SW 1271 (cell line): ENCODE measurements around the gene DLG2.
"Not testable (repeated sequence)": the region's sequence is repeated elsewhere in the genome, so short reads cannot be mapped to it uniquely, and the experiment has no call there.

Source experiments
- DNase-seq, 2 experiments: peaks; one replicate each; lab custom pipeline; 2025; lab: John Stamatoyannopoulos, UW

Gene DLG2

DNA sequence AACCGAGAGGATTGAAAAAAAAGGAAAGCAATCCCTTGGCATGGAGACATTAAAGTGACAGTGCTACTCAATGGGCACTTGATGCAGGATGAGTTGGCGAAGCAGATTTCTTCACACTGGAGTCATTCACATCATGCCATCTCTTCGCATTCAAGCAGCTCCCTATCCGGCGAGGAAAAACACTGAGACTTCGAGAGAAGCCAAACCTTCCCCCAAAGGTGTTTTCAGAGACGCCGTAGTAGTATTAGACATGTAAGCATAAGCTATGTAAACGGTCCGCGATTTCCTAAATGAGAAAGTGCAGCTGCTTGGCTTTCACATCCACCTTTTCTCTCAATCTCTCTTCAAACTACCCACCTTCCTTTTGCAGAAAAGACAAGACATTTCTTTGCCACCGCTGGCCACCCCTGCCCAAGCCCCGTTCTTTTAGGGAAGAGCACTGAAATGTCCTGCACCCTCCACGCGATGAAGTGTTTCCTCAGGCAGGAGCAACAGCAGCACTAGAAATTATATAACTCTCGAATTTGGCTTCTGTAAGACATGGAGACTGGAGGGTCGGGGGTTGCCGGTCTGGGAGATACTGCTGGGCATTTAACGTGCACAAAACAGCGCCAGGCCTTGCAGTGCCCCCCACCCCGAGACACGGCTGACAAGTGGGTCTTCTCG, at the start of gene DLG2:
Gene DLG2 (minus strand): TSS at position 13 of the 666 bp plus-strand sequence.
- DNase-seq = no peak

DNA sequence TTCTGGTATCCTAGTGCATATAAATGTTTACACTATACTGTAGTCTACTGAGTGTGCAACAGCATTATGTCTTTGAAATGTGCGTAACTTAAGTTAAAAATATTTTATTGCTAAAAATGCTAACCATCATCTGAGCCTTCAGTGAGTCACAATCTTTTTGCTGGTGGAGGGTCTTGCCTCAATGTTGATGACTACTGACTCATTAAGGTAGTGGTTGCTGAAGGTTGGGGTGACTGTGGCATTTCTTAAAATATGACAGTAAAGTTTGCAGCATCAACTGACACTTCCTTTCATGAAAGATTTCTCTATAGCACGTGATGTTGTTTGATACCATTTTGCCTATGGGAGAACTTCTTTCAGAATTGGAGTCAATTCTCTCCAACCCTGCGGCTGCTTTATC, 46.2 kb upstream of the DLG2 start:
- no peak for DNase-seq

DNA sequence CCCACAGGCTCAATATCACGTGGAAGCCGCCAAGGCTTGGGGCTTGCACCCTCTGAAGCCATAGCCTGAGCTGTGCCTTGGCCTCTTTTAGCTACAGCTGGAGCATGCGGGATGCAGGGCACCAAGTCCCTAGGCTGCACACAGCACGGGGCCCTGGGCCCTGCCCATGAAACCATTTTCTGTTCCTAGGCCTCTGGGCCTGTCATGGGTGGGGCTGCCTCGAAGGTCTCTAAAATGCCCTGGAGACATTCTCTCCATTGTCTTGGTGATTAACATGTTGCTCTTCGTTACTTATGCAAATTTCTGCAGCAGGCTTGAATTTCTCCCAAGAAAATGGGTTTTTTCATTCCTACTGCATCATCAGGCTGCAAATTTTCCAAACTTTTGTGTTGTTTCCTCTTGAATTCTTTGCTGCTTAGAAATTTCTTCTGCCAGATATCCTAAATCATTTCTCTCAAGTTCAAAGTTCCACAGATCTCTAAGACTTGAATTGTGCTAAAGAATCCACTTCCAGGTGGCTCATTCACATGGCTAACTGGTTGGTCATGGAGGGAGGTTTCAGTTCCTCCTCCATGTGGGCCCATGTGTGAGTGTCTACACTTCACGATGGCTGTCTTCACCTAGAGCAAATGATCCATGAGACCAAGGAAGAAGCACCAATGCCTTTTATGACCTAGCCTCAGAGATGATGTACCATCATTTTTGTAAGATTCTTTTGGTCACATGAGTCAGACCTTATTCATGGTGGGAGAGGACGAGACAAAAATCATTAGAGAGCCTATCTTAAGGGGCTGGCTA, 45.2 kb upstream of the DLG2 start:
- no peak for DNase-seq

DNA sequence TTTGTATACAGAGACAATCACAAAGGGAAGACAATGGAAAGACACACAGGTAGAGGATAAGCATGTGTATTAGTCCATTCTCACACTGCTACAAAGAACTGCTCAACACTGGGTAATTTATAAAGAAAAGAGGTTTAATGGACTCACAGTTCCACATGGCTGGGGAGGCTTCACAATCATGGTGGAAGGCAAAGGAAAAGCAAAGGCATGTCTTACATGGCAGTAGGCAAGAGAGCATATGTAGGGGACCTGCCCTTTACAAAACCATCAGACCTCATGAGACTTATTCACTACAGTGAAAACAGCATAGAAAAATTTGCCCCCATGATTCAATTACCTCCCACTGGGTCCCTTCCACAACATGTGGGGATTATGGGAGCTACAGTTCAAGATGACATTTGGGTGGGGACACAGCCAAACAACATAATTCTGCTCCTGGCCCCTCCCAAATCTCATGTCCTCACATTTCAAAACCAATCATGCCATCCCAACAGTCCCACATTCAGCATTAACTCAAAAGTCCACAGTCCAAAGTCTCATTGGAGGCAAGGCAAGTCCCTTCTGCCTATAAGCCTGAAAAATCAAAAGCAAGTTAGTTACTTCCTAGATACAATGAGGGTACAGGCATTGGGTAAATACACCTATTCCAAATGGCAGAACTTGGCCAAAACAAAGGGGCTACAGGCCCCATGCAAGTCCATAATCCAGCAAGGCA, 44.0 kb upstream of the DLG2 start:
- not testable (repeated sequence) for DNase-seq

DNA sequence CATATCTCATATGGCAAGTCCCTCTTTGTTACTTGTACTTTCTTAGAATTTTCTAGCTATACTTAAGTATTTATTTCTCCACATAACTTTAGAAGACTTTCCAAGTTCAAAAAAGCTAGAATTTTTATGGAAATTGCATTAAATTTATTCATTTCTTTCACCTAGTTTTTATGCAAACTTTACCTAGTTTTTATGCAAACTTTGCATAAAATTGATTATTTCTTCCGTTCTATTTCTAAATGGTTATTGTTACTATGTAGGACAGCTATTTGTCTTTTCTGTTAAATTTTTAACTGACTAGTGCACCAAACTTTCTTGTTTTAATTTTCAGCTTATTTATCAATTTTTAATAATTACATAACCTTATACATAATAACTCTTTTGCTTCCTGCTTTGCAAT, 41.0 kb upstream of the DLG2 start:
- no peak for DNase-seq

DNA sequence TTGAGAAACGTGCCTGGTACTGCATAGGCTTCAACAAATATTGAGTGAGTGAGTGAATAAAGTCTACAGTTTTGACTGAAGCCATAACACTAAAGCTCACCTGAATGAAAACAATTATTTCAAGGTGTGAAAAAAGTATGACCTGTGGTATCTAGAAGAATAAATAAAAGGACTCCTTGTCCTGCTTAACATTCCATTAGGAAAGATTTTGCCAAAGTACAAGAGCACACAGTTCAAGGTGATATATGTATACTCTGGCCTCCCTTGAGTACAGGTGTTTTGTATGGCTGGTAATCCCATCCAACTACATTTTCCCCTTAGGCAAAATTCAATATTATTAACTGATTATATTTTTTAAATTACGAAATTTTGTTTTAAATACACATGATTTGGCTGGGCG, 39.5 kb upstream of the DLG2 start:
- DNase-seq = no peak

DNA sequence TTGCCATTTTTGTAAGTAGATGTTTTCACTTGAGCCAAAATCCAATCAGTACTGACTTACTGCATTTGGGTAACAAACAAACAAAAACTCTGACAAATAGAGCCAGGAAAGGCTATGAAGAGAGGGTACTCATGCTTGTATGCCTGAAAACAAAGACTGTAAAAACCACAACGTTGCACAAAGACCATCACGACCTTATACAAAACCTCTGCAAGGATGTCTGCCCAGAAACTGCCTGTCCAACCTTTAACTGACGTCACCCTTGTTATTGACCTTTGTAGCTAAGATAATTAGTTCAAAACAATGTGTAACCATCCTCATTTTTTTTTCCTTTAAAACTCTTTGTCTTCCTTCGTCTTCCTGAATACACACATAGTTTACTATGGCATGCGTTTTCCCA, 38.6 kb upstream of the DLG2 start:
- DNase-seq = no peak

DNA sequence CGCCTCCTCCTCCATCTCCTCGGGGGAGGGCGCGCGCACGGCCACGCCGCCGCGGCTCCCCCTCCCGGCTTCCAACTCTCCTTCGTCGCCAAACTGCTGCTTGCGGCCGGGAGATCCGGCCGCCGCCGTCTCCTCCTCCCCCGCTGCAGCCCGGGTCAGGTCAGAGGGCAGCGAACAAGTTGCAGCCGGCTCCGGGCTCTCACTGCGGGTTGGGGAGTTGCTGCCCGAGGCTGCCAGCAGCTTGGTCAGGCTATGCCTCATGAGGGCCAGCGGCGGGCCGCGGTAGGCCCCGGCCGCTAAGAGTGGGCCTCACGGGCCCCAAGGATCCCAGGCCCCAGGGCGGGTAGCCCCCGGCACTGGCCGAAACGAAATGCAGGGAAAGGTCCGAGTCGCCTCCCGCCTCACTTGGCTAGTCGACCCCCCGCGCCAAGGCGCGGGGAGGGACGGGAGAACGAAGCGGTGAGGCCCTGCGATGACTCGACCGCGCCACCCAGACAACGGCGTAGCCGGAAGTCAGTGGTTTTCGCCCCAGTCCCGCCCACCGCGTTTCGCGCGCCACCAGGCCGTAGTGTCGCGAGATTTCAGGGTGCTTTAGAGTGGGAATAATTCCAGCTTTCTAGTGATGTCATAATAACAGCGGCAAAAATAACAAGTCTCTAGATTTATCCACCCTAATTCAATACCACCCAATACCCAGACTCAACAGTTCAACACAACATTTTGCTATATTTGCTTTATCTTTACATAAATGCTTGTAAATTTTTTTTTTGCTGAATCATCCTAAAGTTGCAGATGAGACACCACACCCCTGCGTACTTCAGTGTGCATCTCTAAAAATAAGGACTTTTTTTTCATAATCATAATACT, 37.7 kb upstream of the DLG2 start, which contains the start of gene CREBZF:
Gene CREBZF (minus strand): TSS at position 515 of the 867 bp plus-strand sequence. CDS start 254 bp downstream, at position 261.
- DNase-seq = peak; percentile 91 to 92

DNA sequence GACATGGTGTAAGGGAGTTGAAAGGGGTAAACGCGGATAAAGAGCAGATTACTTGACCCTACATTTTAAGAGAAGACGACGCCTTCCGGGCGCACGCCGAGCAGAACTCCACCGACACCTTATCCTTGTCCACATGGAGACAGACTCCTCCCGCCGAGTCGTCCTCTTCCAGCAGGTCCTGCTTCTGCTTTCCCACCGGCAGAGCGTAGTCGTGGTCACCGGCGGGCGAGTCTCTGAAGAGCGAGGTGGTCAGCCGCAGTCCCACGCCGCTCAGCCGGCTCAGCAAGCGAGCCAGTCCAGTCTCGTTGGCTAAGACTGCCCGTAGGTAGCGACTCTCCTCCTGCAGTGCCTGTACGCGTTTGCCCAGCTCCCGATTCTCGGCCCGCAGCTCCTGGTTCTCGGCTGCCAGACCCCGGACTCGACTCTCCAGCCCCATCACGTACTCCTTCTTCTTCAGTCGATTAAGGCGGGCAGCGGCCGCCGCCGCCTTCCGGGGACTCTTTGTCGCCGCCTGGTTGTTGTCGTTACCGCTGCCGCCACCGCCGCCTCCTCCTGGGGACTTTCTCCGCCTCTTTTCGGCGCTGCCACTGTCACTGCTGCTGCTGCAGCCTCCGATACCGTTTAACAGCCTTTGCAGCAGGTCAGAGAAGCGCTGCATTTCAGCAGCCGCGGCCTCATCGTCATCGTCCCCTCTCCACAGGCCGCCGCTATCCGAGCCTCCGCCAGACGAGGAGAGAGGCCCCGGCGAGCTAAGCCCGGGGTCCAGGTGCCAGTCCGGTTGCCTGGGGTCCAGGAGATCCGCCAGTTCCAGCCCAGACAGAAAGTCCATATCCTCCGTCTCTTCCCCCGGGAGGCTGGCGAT, 36.8 kb upstream of the DLG2 start:
- DNase-seq = peak in 1 of 2 experiments; percentile 74

DNA sequence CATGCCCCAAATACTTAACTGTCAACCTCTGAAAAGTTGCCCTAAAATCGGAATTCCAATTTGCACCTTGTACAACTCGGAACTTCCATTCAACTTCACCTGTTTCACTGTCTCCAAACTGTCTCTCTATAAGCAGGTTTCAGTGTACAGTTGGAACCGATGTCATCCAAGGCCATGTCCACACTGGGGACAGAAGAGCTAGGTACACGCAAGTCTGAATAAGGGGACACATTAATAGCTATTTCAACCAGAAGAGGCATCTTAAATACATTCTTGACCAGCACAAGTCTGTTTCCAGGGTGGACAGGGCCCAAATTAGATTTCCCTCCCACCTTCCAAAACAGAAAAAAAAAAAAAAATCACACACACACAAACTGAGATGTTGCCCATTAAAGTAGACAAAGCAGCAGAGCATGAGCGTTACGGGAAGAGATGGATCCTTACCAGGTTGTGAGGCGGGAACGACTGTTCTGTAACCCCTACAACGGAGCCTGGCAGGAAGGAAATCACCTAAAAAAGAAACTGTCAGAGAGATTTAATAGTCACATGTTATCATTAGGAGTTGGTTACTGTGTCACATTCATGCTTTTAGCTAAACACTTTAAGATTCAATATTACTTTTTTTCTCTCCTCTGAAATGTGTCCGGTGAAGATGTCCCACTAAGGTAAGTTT, 36.1 kb upstream of the DLG2 start:
- peak in 1 of 2 experiments; percentile 48 for DNase-seq

DNA sequence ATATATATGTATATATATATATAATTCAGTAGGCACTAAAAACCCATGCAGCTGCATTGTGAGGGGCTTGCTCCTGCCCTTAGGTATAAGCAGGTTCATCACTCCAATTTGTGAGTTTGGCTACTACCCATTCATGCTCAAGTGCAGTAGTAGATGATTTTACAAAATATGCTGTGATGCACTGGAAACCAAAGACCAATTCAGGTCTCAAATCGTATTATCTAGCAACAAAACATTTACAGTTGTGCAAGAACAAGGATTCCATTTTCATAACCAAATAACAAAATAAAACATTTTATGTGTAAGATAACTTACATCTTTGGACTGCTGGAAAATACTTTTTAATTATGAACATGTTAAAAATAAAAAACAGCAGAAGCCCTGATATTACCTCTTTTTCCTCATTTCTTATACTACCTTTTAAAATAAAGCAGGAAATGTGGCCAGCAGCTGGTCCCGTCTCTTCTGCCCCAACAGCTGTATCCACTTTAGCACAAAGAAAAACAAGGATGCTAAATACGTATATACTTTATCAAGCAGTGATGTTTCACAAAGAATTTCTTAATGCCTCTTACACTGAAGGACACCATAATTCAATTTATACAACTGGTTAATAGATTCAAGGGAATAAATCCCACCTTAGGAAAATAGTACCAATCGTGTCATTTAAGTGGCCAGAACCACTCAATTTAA, 35.0 kb upstream of the DLG2 start:
- no peak for DNase-seq

DNA sequence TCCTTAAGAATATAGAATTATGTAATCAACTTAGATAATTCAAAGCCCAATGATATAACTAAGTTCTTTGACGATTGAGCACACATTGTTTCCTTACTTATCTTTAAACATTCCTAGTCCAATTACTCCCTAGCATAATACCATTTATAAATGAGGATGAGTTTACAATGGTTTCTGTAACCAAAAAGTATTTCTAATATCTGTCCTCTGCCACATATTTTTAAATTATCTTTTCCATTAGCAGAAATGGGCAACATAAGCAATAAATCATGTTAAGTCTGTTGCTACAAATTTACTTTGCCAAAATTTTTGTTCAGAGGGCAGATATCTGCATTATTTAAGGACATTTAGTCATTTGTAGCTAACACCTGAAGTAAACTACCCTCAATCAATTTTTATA, 31.0 kb upstream of the DLG2 start:
- no peak for DNase-seq

DNA sequence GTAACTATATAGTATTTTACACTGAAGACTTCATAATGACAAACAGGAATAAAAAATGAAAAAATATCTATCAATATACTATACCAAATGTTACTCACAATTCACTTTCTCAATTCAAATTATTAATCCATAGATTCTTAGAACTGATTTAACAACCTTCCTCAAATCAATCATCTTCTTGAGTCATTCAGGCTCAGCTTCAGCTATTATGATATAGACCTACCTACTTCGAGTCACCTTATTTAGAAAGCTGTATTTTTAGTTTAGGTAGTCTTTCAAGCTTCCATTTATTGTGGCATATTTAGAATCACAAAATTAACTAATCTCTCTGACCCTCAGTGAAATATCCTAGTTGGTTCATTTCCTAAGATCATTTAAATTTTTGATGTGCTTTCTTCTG, 29.6 kb upstream of the DLG2 start:
- no peak for DNase-seq

DNA sequence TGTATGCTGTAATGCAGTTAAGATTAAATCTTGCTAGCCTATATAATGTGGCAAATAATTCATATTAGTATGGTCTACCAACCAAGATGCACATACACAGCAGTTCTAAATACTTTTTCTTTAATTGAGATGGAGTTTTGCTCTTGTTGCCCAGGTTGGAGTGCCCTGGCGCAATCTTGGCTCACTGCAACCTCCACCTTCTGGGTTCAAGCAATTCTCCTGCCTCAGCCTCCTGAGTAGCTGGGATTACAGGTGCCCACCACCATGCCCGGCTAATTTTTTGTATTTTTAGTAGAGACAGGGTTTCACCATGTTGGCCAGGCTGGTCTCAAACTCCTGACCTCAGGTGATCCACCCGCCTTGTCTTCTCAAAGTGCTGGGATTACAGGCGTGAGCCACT, 27.2 kb upstream of the DLG2 start:
- DNase-seq = not testable (repeated sequence)

DNA sequence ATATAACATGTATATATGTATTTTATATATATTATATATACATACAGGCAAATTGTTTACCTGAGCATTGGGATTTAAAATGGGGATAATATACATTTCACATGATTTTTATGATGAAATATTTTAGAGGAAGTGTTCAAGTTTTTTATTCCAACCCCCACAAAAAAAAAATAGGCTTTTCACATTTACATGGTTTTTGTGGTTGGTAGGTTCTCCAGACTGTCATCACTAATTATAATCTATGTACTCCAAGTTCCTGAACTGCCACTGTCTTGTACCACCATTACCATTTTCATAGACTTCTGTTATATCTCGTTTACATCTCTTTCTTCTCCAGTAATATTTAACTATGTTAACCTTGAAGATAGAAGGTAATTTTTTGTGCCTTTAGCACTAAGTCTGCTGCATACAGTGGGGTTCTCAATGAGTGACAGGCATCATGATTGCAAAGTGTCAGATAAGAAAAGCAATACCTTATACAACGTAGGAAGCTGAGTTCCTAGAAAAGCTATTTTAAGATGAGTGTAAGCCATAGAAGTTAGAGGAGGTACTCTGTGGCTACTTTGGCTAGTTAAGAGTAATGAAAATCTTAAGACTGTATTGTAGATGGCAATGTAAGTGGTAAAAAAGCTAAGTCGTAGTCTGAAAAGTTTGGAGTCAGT, 25.8 kb upstream of the DLG2 start:
- no peak for DNase-seq

DNA sequence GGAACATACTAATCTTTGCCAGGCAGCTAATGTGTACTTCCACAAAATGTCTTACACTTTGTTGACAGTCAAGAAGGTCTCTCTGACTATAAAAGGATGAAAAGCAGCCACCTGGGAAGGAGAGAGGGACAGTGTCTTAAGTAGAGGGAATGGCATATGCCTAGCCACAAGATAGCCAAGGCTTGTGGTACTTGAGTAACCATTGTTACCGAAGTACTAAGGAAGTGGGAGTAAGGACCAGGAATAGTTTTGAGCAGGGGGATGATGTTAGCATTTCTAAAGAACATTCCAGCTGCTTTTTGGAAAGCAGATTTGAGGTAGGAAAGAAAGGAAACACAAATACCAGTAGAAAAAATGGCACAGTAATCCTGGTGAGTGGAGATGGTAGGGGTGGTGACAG, 24.0 kb upstream of the DLG2 start:
- DNase-seq = no peak

DNA sequence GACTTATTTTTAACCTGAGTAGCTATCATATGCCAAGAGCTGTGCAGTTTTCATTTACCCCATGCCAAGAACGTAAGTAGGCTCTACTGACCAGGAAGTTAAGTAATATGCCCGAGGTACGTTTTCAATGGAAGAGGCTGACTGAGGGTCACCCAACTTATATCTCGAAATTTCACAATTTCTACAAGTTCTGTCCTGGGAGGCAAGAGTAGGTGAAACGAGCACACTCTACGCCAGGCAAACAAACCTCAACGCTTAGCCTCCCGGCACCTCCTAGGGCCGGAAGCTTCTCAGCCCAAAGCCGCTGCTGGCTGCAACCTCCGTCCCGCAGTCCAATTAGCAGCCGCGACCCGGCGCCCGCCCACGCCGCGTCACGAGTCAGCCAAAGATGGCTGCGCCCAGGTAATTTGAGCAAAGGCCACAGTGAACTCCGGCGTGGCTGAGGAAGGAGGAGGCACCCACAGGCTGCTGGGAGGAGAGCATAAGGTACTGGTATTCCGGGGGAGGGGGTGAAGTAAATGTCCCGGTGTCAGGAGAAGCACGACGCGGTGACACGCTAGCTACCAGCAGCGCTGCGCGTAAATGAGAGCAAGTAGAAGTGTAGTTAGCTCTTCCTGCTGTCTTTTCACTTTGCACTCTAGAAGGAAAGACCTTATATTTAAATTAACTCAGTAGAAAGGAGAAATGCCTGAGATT, 20.6 kb upstream of the DLG2 start, which contains the start of gene TMEM126A:
Gene TMEM126A (plus strand): TSS at position 364 of the 696 bp plus-strand sequence. CDS start 2,289 bp downstream, outside the sequence.
- DNase-seq = peak; percentile 78 to 87

DNA sequence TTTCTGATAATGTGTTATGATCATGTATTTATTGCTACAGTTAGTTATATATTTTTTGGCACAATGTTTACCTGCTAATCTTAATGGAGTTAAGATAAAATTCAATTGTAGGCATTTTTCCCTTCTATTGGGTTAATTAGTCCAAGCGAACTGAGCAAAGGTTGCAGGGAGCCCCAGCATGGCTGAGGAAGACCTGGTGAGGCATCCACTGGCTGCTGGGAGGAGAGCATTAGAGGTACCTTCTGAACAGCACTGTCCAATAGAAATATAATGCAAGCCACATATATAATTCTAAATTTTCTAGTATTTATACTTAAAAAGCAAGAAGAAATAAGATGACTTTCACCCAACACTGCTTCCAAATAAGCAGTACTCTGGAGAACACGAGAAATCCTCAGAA, 19.9 kb upstream of the DLG2 start:
- DNase-seq = no peak
